ENCODE measurements around the gene CRIM1.

CRIM1 gene

GRCh38 chr2:36416370-36417165 lies 61.0 kb downstream of the CRIM1 start:
- no peak for DNase-seq (ENCODE audit: extremely low read depth in 1 of 2, low read depth in 1 of 2)

GRCh38 chr2:36420569-36421181 lies 65.1 kb downstream of the CRIM1 start:
- DNase-seq (ENCODE audit: extremely low read depth in 1 of 2, low read depth in 1 of 2): no peak

- no peak for DNase-seq (ENCODE audit: extremely low read depth in 1 of 2, low read depth in 1 of 2)
Observed at GRCh38 chr2:36421379-36421778, 65.8 kb downstream of the CRIM1 start.

GRCh38 chr2:36423172-36423571 lies 67.6 kb downstream of the CRIM1 start:
- DNase-seq (ENCODE audit: extremely low read depth in 1 of 2, low read depth in 1 of 2): no peak

- DNase-seq (ENCODE audit: extremely low read depth in 1 of 2, low read depth in 1 of 2): no peak
Observed at GRCh38 chr2:36423619-36424120, 68.1 kb downstream of the CRIM1 start.

- no peak for DNase-seq (ENCODE audit: extremely low read depth in 1 of 2, low read depth in 1 of 2)
Observed at GRCh38 chr2:36425608-36426355, 70.2 kb downstream of the CRIM1 start.

GRCh38 chr2:36427790-36428243 lies 72.2 kb downstream of the CRIM1 start:
- DNase-seq (ENCODE audit: extremely low read depth in 1 of 2, low read depth in 1 of 2): no peak

- no peak for DNase-seq (ENCODE audit: extremely low read depth in 1 of 2, low read depth in 1 of 2)
Observed at GRCh38 chr2:36430549-36430948, 75.0 kb downstream of the CRIM1 start.

GRCh38 chr2:36432479-36432878 lies 76.9 kb downstream of the CRIM1 start:
- no peak for DNase-seq (ENCODE audit: extremely low read depth in 1 of 2, low read depth in 1 of 2)

- DNase-seq (ENCODE audit: extremely low read depth in 1 of 2, low read depth in 1 of 2): no peak
Observed at GRCh38 chr2:36433311-36434217, 78.0 kb downstream of the CRIM1 start.

- DNase-seq (ENCODE audit: extremely low read depth in 1 of 2, low read depth in 1 of 2): no peak
Observed at GRCh38 chr2:36438449-36438977, 82.9 kb downstream of the CRIM1 start.

GRCh38 chr2:36439084-36439483 lies 83.5 kb downstream of the CRIM1 start:
- DNase-seq (ENCODE audit: extremely low read depth in 1 of 2, low read depth in 1 of 2): no peak

GRCh38 chr2:36441065-36441625 lies 85.6 kb downstream of the CRIM1 start:
- DNase-seq (ENCODE audit: extremely low read depth in 1 of 2, low read depth in 1 of 2): no peak

- DNase-seq (ENCODE audit: extremely low read depth in 1 of 2, low read depth in 1 of 2): no peak
Observed at GRCh38 chr2:36441816-36442215, 86.2 kb downstream of the CRIM1 start.

GRCh38 chr2:36444216-36444936 lies 88.8 kb downstream of the CRIM1 start:
- no peak for DNase-seq (ENCODE audit: extremely low read depth in 1 of 2, low read depth in 1 of 2)

GRCh38 chr2:36445185-36445866 lies 89.7 kb downstream of the CRIM1 start:
- no peak for DNase-seq (ENCODE audit: extremely low read depth in 1 of 2, low read depth in 1 of 2)

GRCh38 chr2:36446294-36446693 lies 90.7 kb downstream of the CRIM1 start:
- DNase-seq (ENCODE audit: extremely low read depth in 1 of 2, low read depth in 1 of 2): no peak

- DNase-seq (ENCODE audit: extremely low read depth in 1 of 2, low read depth in 1 of 2): no peak
Observed at GRCh38 chr2:36449213-36449612, 93.6 kb downstream of the CRIM1 start.

GRCh38 chr2:36449943-36450392 lies 94.4 kb downstream of the CRIM1 start:
- DNase-seq (ENCODE audit: extremely low read depth in 1 of 2, low read depth in 1 of 2): no peak

Measured in stimulated activated CD8-positive, alpha-beta memory T cell treated with anti-CD3 and anti-CD28 coated beads, Interleukin-7, amount 100 ng/mL, for 48 hours (primary cell).